ENCODE data around the gene PBX4.

PBX4 gene

GRCh38 chr19:19618219-19619051 lies at the start of gene PBX4:
Gene PBX4, minus strand, starts transcription at chr19:19618687. Its CDS starts 58 bp downstream, at chr19:19618629.
- no peak for TF ChIP-seq CTCF (IDR thresholded peaks at IDR 0.05)

- peak; percentile 37; the same call in 1 of the 2 replicates for TF ChIP-seq CTCF (IDR thresholded peaks at IDR 0.05)
Measured at GRCh38 chr19:19663256-19664120, 45.0 kb upstream of the PBX4 start, which contains the start of gene ATP13A1. Gene ATP13A1, minus strand, starts transcription at chr19:19663676. Its CDS starts 10 bp downstream, at chr19:19663666.

- no peak for TF ChIP-seq CTCF (IDR thresholded peaks at IDR 0.05)
Measured at GRCh38 chr19:19662871-19663255, 44.4 kb upstream of the PBX4 start.

GRCh38 chr19:19662344-19662743 lies 43.9 kb upstream of the PBX4 start:
- no peak for TF ChIP-seq CTCF (IDR thresholded peaks at IDR 0.05)

GRCh38 chr19:19661675-19662251 lies 43.3 kb upstream of the PBX4 start:
- no peak for TF ChIP-seq CTCF (IDR thresholded peaks at IDR 0.05)

- no peak for TF ChIP-seq CTCF (IDR thresholded peaks at IDR 0.05)
Measured at GRCh38 chr19:19661141-19661674, 42.7 kb upstream of the PBX4 start.

- TF ChIP-seq CTCF (IDR thresholded peaks at IDR 0.05) = no peak
Measured at GRCh38 chr19:19659646-19660245, 41.3 kb upstream of the PBX4 start.
